NOMO-1 treated with DMSO at 0.1 percent for 48 hours (cell line): Measurements from ENCODE around the gene KRTAP4-4.

ENCODE experiments used
- DNase-seq: peaks from one replicate; lab custom pipeline; 2025; ENCODE audit not compliant: unreplicated experiment; lab: John Stamatoyannopoulos, UW

KRTAP4-4 gene

DNA sequence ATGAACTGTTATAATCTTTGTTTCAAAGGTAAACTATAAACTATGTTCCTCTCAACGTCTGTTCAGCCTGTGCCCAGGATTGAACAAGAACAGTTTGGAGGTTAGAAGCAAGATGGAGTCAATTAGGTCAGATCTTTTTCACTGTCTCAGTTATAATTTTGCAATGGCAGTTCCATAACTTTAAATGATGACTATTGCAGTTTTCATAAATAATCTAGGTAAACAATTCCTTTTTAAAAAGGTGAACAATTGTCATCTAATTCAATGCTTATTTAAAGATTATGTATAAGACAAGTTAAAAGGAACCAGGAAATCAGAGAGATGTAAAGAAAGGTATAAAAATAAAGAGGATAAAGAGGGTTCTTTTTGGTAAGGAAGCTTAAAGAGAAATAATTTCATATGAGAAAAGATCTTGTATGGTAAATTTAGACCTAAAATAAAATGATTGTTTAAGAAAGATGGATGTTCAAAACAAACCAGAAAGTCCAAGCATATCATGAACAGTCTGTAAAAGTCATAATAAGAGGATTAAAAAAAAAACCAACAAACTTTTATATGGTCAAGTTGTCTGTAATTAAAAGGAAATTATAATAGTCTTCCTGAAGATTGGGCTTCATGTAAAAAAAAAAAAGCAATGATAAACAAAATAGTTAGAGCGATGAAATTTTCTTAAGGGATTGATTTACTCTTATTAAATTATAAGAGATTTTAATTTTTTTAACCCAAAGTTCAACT is 49.2 kb downstream of the KRTAP4-4 start:
- no peak for DNase-seq
